K562 (cell line): Measurements from ENCODE around the gene SKAP2.

ENCODE experiments used
- ATF2 ChIP-seq: sonication (generic); formaldehyde crosslinking; IDR thresholded peaks from 2 replicates; pipeline ENCODE4 v1.8.1; 2022; ENCODE audit warnings: missing genetic modification reagents
- CBFB ChIP-seq: sonication (generic); formaldehyde crosslinking; IDR thresholded peaks from 2 replicates; pipeline ENCODE4 v1.4.0; 2020; ENCODE audit warnings: mild to moderate bottlenecking, missing genetic modification reagents
- CBX3 ChIP-seq, 2 experiments: IDR thresholded peaks; 1 replicate in 1 of 2; 2 replicates in 1 of 2; pipeline ENCODE4 v1.6.1; 2012; ENCODE audit warnings: inconsistent platforms in 2 of 2, low read length in 2 of 2, borderline replicate concordance in 1 of 2, control low read depth in 1 of 2
- CHCHD3 ChIP-seq: fragments of 250-450 bp; sonication (Bioruptor Pico); IDR thresholded peaks from 2 replicates; pipeline ENCODE4 v2.1.2; 2022; ENCODE audit warnings: mild to moderate bottlenecking
- E2F4 ChIP-seq: sonication (generic); formaldehyde crosslinking; IDR thresholded peaks from 2 replicates; pipeline ENCODE4 v1.8.0; 2022; ENCODE audit warnings: mild to moderate bottlenecking, low read depth, missing genetic modification reagents
- FOXP4 ChIP-seq: sonication (generic); formaldehyde crosslinking; IDR thresholded peaks from 2 replicates; pipeline ENCODE4 v1.8.0; 2022; ENCODE audit warnings: mild to moderate bottlenecking, missing genetic modification reagents, borderline replicate concordance
- SPI1 ChIP-seq: IDR thresholded peaks from 2 replicates; pipeline ENCODE4 v1.6.1; 2011; ENCODE audit warnings: low read depth, low read length, control low read depth, borderline replicate concordance
- ZBTB11 ChIP-seq, 3 experiments: fragments of 200-800 bp in 1 of 3; fragments of 250-450 bp in 1 of 3; fragments of 450-650 bp in 1 of 3; sonication (Bioruptor Pico) in 1 of 3; sonication (Bioruptor generic) in 1 of 3; formaldehyde crosslinking in 1 of 3; IDR thresholded peaks; 2 replicates each; pipeline versions ENCODE4 v1.6.1 to v1.8.0; 2016 to 2022; ENCODE audit warnings: mild to moderate bottlenecking in 2 of 3, missing genetic modification characterization in 2 of 3, missing compliant biosample characterization in 1 of 3, moderate library complexity in 1 of 3
- ZNF77 ChIP-seq: fragments of 250-450 bp; sonication (Bioruptor Pico); IDR thresholded peaks from 2 replicates; pipeline ENCODE4 v1.5.0; 2020

- TF ChIP-seq SPI1, result no peak
- TF ChIP-seq ZNF77 (CRISPR knock-in tag), result no peak
- TF ChIP-seq E2F4, result no peak
- no peak for TF ChIP-seq ZBTB11 (CRISPR knock-in tag; IDR thresholded peaks at IDR 0.05)
- TF ChIP-seq ATF2 (CRISPR knock-in tag), result no peak
- no peak for TF ChIP-seq CBFB
- TF ChIP-seq CHCHD3 (CRISPR knock-in tag), result no peak
- no peak for TF ChIP-seq CBX3 (IDR thresholded peaks at IDR 0.05; ENCODE audit: borderline replicate concordance in 1 of 2, low read length in 2 of 2)
- TF ChIP-seq FOXP4 (CRISPR knock-in tag), result no peak
Measured at GRCh38 chr7:26857170-26857505, 7.3 kb downstream of the SKAP2 start.
